KMS-11 (cell line): ENCODE results near the gene SHROOM3.

Experiments used
- H2AFZ ChIP-seq: fragments of 200-600 bp; sonication (generic); 2 replicates; pipeline ENCODE4 v1.6.1; 2016; ENCODE audit warnings: antibody characterized with exemption, mixed run types, low read depth
- H3K27ac ChIP-seq: fragments of 200-600 bp; sonication (generic); 2 replicates; pipeline ENCODE4 v1.6.1; 2016; ENCODE audit warnings: mild to moderate bottlenecking, mixed run types
- H3K27me3 ChIP-seq: fragments of 200-600 bp; sonication (generic); 2 replicates; pipeline ENCODE4 v1.6.1; 2017; ENCODE audit warnings: mild to moderate bottlenecking, low read depth, mixed run types, moderate library complexity; ENCODE audit not compliant: insufficient read depth
- H3K36me3 ChIP-seq: fragments of 200-600 bp; sonication (generic); 2 replicates; pipeline ENCODE4 v1.6.1; 2017; ENCODE audit warnings: mild to moderate bottlenecking, mixed run types; ENCODE audit not compliant: insufficient read depth
- H3K4me1 ChIP-seq: fragments of 200-600 bp; sonication (generic); 2 replicates; pipeline ENCODE4 v1.6.1; 2016; ENCODE audit warnings: mild to moderate bottlenecking, low read depth, mixed run types; ENCODE audit not compliant: poor library complexity, severe bottlenecking
- H3K4me2 ChIP-seq: fragments of 200-600 bp; sonication (generic); 2 replicates; pipeline ENCODE4 v1.7.0; 2016; ENCODE audit warnings: mild to moderate bottlenecking, mixed run types
- H3K4me3 ChIP-seq: fragments of 200-600 bp; sonication (generic); IDR thresholded peaks from 2 replicates; pipeline ENCODE4 v1.6.1; 2017; ENCODE audit warnings: low read depth, low read length, mixed read lengths; ENCODE audit not compliant: insufficient read depth
- H3K79me2 ChIP-seq: fragments of 200-600 bp; sonication (generic); 2 replicates; pipeline ENCODE4 v1.6.1; 2016; ENCODE audit warnings: low read depth, mixed run types; ENCODE audit not compliant: insufficient read depth
- H3K9ac ChIP-seq: fragments of 200-600 bp; sonication (generic); 2 replicates; pipeline ENCODE4 v1.6.1; 2016; ENCODE audit warnings: mild to moderate bottlenecking, mixed run types
- H4K20me1 ChIP-seq: fragments of 200-600 bp; sonication (generic); 2 replicates; pipeline ENCODE4 v1.6.1; 2016; ENCODE audit warnings: mild to moderate bottlenecking, mixed run types; ENCODE audit not compliant: insufficient read depth
- TF ChIP-seq, protein P1 (sequence below): fragments of 200-600 bp; sonication (generic); conservative IDR thresholded peaks from 2 replicates; pipeline ENCODE4 v1.6.1; 2017; ENCODE audit warnings: low read depth, mild to moderate bottlenecking, antibody characterized with exemption, low read length, moderate library complexity, mixed read lengths

The SHROOM3 gene

GRCh38 chr4:76578002-76578560, 143.1 kb downstream of the SHROOM3 start:
- H3K4me1 ChIP-seq, result peaks cover 4% of the 10 kb centered on the region
- no peak overlapping the region for H3K4me3 ChIP-seq

GRCh38 chr4:76579596-76580375, 144.8 kb downstream of the SHROOM3 start:
- no peaks in the 10 kb centered on the region for H3K36me3 ChIP-seq
- no peaks in the 10 kb centered on the region for H3K79me2 ChIP-seq
- H3K27ac ChIP-seq, result no peak overlapping the region
- H3K4me3 ChIP-seq, result no peak overlapping the region
- H2AFZ ChIP-seq, result no peak overlapping the region
- no peaks in the 10 kb centered on the region for H4K20me1 ChIP-seq
- TF ChIP-seq, protein P1, sequence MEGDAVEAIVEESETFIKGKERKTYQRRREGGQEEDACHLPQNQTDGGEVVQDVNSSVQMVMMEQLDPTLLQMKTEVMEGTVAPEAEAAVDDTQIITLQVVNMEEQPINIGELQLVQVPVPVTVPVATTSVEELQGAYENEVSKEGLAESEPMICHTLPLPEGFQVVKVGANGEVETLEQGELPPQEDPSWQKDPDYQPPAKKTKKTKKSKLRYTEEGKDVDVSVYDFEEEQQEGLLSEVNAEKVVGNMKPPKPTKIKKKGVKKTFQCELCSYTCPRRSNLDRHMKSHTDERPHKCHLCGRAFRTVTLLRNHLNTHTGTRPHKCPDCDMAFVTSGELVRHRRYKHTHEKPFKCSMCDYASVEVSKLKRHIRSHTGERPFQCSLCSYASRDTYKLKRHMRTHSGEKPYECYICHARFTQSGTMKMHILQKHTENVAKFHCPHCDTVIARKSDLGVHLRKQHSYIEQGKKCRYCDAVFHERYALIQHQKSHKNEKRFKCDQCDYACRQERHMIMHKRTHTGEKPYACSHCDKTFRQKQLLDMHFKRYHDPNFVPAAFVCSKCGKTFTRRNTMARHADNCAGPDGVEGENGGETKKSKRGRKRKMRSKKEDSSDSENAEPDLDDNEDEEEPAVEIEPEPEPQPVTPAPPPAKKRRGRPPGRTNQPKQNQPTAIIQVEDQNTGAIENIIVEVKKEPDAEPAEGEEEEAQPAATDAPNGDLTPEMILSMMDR, result no peak
- no peak overlapping the region for H3K9ac ChIP-seq
- H3K27me3 ChIP-seq, result no peaks in the 10 kb centered on the region
- peaks cover 10% of the 10 kb centered on the region for H3K4me1 ChIP-seq
- no peak overlapping the region for H3K4me2 ChIP-seq

More at GRCh38 chr4:76578002-76578560, 143.1 kb downstream of the SHROOM3 start:
- H4K20me1 ChIP-seq, result no peaks in the 10 kb centered on the region
- H3K27me3 ChIP-seq, result no peaks in the 10 kb centered on the region
- no peaks in the 10 kb centered on the region for H3K36me3 ChIP-seq
- no peak overlapping the region for H3K9ac ChIP-seq
- TF ChIP-seq, protein P1, result no peak
- no peaks in the 10 kb centered on the region for H3K79me2 ChIP-seq
- no peak overlapping the region for H2AFZ ChIP-seq
- no peak overlapping the region for H3K27ac ChIP-seq
- no peak overlapping the region for H3K4me2 ChIP-seq

GRCh38 chr4:76581077-76581962, 146.3 kb downstream of the SHROOM3 start:
- H3K4me2 ChIP-seq, result no peak overlapping the region
- no peaks in the 10 kb centered on the region for H3K27me3 ChIP-seq
- H2AFZ ChIP-seq, result no peak overlapping the region
- H4K20me1 ChIP-seq, result no peaks in the 10 kb centered on the region
- H3K36me3 ChIP-seq, result no peaks in the 10 kb centered on the region
- TF ChIP-seq, protein P1, result no peak
- no peaks in the 10 kb centered on the region for H3K79me2 ChIP-seq
- H3K4me1 ChIP-seq, result peaks cover 19% of the 10 kb centered on the region
- H3K9ac ChIP-seq, result no peak overlapping the region
- no peak overlapping the region for H3K4me3 ChIP-seq
- no peak overlapping the region for H3K27ac ChIP-seq

GRCh38 chr4:76582074-76582816, 147.2 kb downstream of the SHROOM3 start:
- Histone ChIP-seq H3K36me3 (no peaks in the 10 kb centered on the region), H3K4me3 (no peak overlapping the region), H3K79me2 (no peaks in the 10 kb centered on the region), H3K9ac (no peak overlapping the region), H3K4me2 (no peak overlapping the region), H3K4me1 (peaks cover 19% of the 10 kb centered on the region), H4K20me1 (no peaks in the 10 kb centered on the region), H3K27ac (no peak overlapping the region), H2AFZ (no peak overlapping the region), H3K27me3 (no peaks in the 10 kb centered on the region)
- TF ChIP-seq, protein P1, result no peak
